H1 (cell line): Measurements from ENCODE around the gene CCDC183. TPM values are rescaled to one million over a fixed set of nuclear protein-coding genes. Genes with fewer than 3 reads are reported as not detected.
A peak's percentile ranks its signal among the peaks of the same experiment; 100 is the strongest.

Experiments
- CTCF ChIA-PET: fragments of 300-600 bp; sonication (Branson Sonifier 250); formaldehyde crosslinking; loops from one replicate; lab custom pipeline; 2021; ENCODE audit not compliant: partially characterized antibody; lab: Charles Lee
- POLR2A ChIA-PET: fragments of 300-600 bp; sonication (Branson Sonifier 250); formaldehyde crosslinking; loops from one replicate; lab custom pipeline; 2021; ENCODE audit warnings: inconsistent platforms; ENCODE audit not compliant: partially characterized antibody; lab: Charles Lee
- DNase-seq, 2 experiments: peaks; one replicate each; pipeline versions ENCODE4 v3.0.0 to v3.0.0-alpha.2; 2010 to 2022; ENCODE audit warnings: low spot score in 2 of 2, low read depth in 1 of 2, mixed read lengths in 1 of 2
- FAIRE-seq: peaks from 2 replicates; lab custom pipeline; 2011; peaks lifted over from hg19 to GRCh38; lab: Jason Lieb, UNC
- H2AFZ ChIP-seq: 2 replicates; pipeline ENCODE4 v1.8.1; 2012; ENCODE audit warnings: low read length, inconsistent platforms
- H2AK5ac ChIP-seq: 2 replicates; pipeline ENCODE4 v1.6.1; 2013; ENCODE audit warnings: low read depth, low read length
- H2BK120ac ChIP-seq: replicated peaks from 2 replicates; pipeline ENCODE3; 2013; ENCODE audit warnings: low read depth, low read length, inconsistent platforms
- H2BK12ac ChIP-seq: 2 replicates; pipeline ENCODE4 v1.6.1; 2013; ENCODE audit warnings: low read depth, low read length
- H2BK15ac ChIP-seq: 2 replicates; pipeline ENCODE4 v1.6.1; 2013; ENCODE audit warnings: low read length
- H2BK20ac ChIP-seq: 2 replicates; pipeline ENCODE4 v1.6.1; 2013; ENCODE audit warnings: low read length
- H2BK5ac ChIP-seq: 2 replicates; pipeline ENCODE4 v1.6.1; 2013; ENCODE audit warnings: low read depth, low read length
- H3K14ac ChIP-seq: 2 replicates; pipeline ENCODE4 v1.6.1; 2013; ENCODE audit warnings: inconsistent platforms; ENCODE audit not compliant: insufficient read length
- H3K18ac ChIP-seq: 2 replicates; pipeline ENCODE4 v1.6.1; 2013; ENCODE audit warnings: low read length; ENCODE audit errors: extremely low read depth
- H3K23ac ChIP-seq: 2 replicates; pipeline ENCODE4 v1.6.1; 2013; ENCODE audit warnings: inconsistent platforms; ENCODE audit not compliant: insufficient read length
- H3K23me2 ChIP-seq: 2 replicates; pipeline ENCODE4 v1.6.1; 2013; ENCODE audit warnings: low read depth, low read length
- H3K27ac ChIP-seq: 2 replicates; pipeline ENCODE4 v1.6.1; 2011; ENCODE audit warnings: low read depth, low read length, inconsistent platforms
- H3K27me3 ChIP-seq, 4 experiments: replicated peaks in 1 of 4; 1 replicate in 1 of 4; 2 replicates in 3 of 4; pipeline versions ENCODE4 v1.6.1 to v1.8.1; 2011 to 2013; ENCODE audit warnings: low read length in 3 of 4, mild to moderate bottlenecking in 3 of 4, inconsistent platforms in 2 of 4, mixed read lengths in 2 of 4, moderate library complexity in 1 of 4; ENCODE audit not compliant: control insufficient read depth in 3 of 4, insufficient read depth in 3 of 4; ENCODE audit errors: extremely low read depth in 1 of 4
- H3K36me3 ChIP-seq, 4 experiments: 2 replicates each; pipeline versions ENCODE4 v1.6.1 to v1.8.1; 2011 to 2013; ENCODE audit warnings: mild to moderate bottlenecking in 4 of 4, low read length in 3 of 4, moderate library complexity in 2 of 4, control low read depth in 1 of 4, inconsistent platforms in 1 of 4; ENCODE audit not compliant: insufficient read depth in 4 of 4, control insufficient read depth in 2 of 4
- H3K4ac ChIP-seq: replicated peaks from 2 replicates; pipeline ENCODE3; 2013; ENCODE audit warnings: low read length, low read depth, mixed read lengths, inconsistent platforms; ENCODE audit not compliant: insufficient read length
- H3K4me1 ChIP-seq, 4 experiments: replicated peaks in 1 of 4; 1 replicate in 1 of 4; 2 replicates in 3 of 4; pipeline versions ENCODE4 v1.6.1 to v1.8.1; 2011 to 2013; ENCODE audit warnings: low read length in 3 of 4, inconsistent platforms in 2 of 4, mixed read lengths in 1 of 4; ENCODE audit not compliant: insufficient read depth in 4 of 4, control insufficient read depth in 3 of 4
- H3K4me2 ChIP-seq, 2 experiments: 2 replicates each; pipeline versions ENCODE4 v1.6.1 to v1.8.1; 2011 to 2013; ENCODE audit warnings: low read depth in 2 of 2, low read length in 2 of 2, control low read depth in 1 of 2, inconsistent platforms in 1 of 2, mild to moderate bottlenecking in 1 of 2; ENCODE audit not compliant: insufficient read depth in 1 of 2
- H3K4me3 ChIP-seq, 4 experiments: fragments of 200-600, 300-600 bp in 1 of 4; sonication (generic), shearing (Covaris generic), sonication (Bioruptor Twin) in 1 of 4; 2 replicates each; pipeline versions ENCODE4 v1.5.1 to v1.8.1; 2011 to 2016; ENCODE audit warnings: low read length in 4 of 4, low read depth in 3 of 4, control low read depth in 2 of 4, inconsistent platforms in 2 of 4, mild to moderate bottlenecking in 2 of 4, mixed read lengths in 1 of 4, moderate library complexity in 1 of 4; ENCODE audit not compliant: insufficient read depth in 2 of 4; ENCODE audit errors: extremely low read depth in 1 of 4
- H3K56ac ChIP-seq: replicated peaks from 2 replicates; pipeline ENCODE3; 2013; ENCODE audit warnings: low read depth, mild to moderate bottlenecking, mixed read lengths, low read length, inconsistent platforms; ENCODE audit not compliant: insufficient read length
- H3K79me1 ChIP-seq: 2 replicates; pipeline ENCODE4 v1.6.1; 2013; ENCODE audit warnings: low read depth, low read length, control low read depth
- H3K79me2 ChIP-seq, 2 experiments: 2 replicates each; pipeline versions ENCODE4 v1.6.1 to v1.8.1; 2012 to 2013; ENCODE audit warnings: low read length in 2 of 2, mild to moderate bottlenecking in 2 of 2, inconsistent platforms in 1 of 2; ENCODE audit not compliant: insufficient read depth in 2 of 2, control insufficient read depth in 1 of 2
- H3K9ac ChIP-seq, 4 experiments: replicated peaks in 1 of 4; 1 replicate in 1 of 4; 2 replicates in 3 of 4; pipeline versions ENCODE4 v1.6.1 to v1.8.1; 2011 to 2013; ENCODE audit warnings: low read depth in 3 of 4, low read length in 3 of 4, control low read depth in 2 of 4, mild to moderate bottlenecking in 2 of 4, moderate library complexity in 2 of 4, inconsistent platforms in 1 of 4; ENCODE audit errors: extremely low read depth in 1 of 4
- H3K9me3 ChIP-seq, 2 experiments: 2 replicates each; pipeline versions ENCODE4 v1.6.1 to v1.8.1; 2012 to 2013; ENCODE audit warnings: mild to moderate bottlenecking in 2 of 2, moderate library complexity in 2 of 2, control low read depth in 1 of 2, inconsistent platforms in 1 of 2, low read depth in 1 of 2, low read length in 1 of 2, mixed read lengths in 1 of 2; ENCODE audit not compliant: insufficient read depth in 2 of 2
- H4K20me1 ChIP-seq, 2 experiments: replicated peaks in 1 of 2; 2 replicates each; pipeline versions ENCODE3 to v1.8.1; 2011 to 2013; ENCODE audit warnings: inconsistent platforms in 2 of 2, low read length in 2 of 2, mild to moderate bottlenecking in 1 of 2; ENCODE audit not compliant: insufficient read depth in 2 of 2, control insufficient read depth in 1 of 2
- H4K5ac ChIP-seq: 2 replicates; pipeline ENCODE4 v1.6.1; 2013; ENCODE audit warnings: low read length, low read depth, mixed read lengths, inconsistent platforms; ENCODE audit not compliant: insufficient read length
- H4K8ac ChIP-seq: 2 replicates; pipeline ENCODE4 v1.8.0; 2013; ENCODE audit warnings: mild to moderate bottlenecking, moderate library complexity, low read length, inconsistent platforms; ENCODE audit not compliant: insufficient read depth; ENCODE audit errors: extremely low read depth
- H4K91ac ChIP-seq: replicated peaks from 2 replicates; pipeline ENCODE3; 2013; ENCODE audit warnings: low read length, mixed read lengths, inconsistent platforms; ENCODE audit not compliant: insufficient read length
- ASH2L ChIP-seq: fragments of 200-600, 300-600 bp; sonication (generic); IDR thresholded peaks from one replicate; pipeline ENCODE4 v1.7.1; 2017; ENCODE audit warnings: low read length
- CHD2 ChIP-seq: IDR thresholded peaks from 2 replicates; pipeline ENCODE4 v1.6.1; 2012; ENCODE audit warnings: low read length, improper control_type of control experiment
- E2F6 ChIP-seq: IDR thresholded peaks from 2 replicates; pipeline ENCODE4 v1.6.1; 2012; ENCODE audit warnings: inconsistent platforms
- EP300 ChIP-seq, 2 experiments: IDR thresholded peaks; 1 replicate in 1 of 2; 2 replicates in 1 of 2; pipeline ENCODE4 v1.6.1; 2011 to 2012; ENCODE audit warnings: low read depth in 2 of 2, low read length in 2 of 2, mild to moderate bottlenecking in 2 of 2, borderline replicate concordance in 1 of 2, inconsistent platforms in 1 of 2, moderate library complexity in 1 of 2
- RAD21 ChIP-seq, 2 experiments: IDR thresholded peaks in 1 of 2; conservative IDR thresholded peaks in 1 of 2; 2 replicates each; pipeline ENCODE4 v1.6.1; 2011; ENCODE audit warnings: low read depth in 2 of 2, low read length in 2 of 2, improper control_type of control experiment in 1 of 2, inconsistent platforms in 1 of 2, mild to moderate bottlenecking in 1 of 2, moderate library complexity in 1 of 2
- RBBP5 ChIP-seq: IDR thresholded peaks from 2 replicates; pipeline ENCODE4 v1.7.1; 2012; ENCODE audit warnings: low read depth, mild to moderate bottlenecking, inconsistent platforms, low read length, moderate library complexity, borderline replicate concordance
- RNF2 ChIP-seq: fragments of 200-900, 300-1000 bp; sonication (generic); IDR thresholded peaks from 2 replicates; pipeline ENCODE4 v1.7.1; 2016; ENCODE audit warnings: borderline replicate concordance, low read depth, mild to moderate bottlenecking, antibody characterized with exemption, low read length; ENCODE audit not compliant: poor library complexity, severe bottlenecking; ENCODE audit errors: missing control alignments
- SP4 ChIP-seq: IDR thresholded peaks from 2 replicates; pipeline ENCODE4 v1.6.1; 2012; ENCODE audit warnings: low read length, inconsistent platforms
- TAF7 ChIP-seq: optimal IDR thresholded peaks from 2 replicates; pipeline ENCODE3; 2011; ENCODE audit warnings: low read depth, mild to moderate bottlenecking, inconsistent platforms, low read length, moderate library complexity, borderline replicate concordance
- WGBS, 2 experiments: shearing (Covaris generic) in 1 of 2; methylation state at CpG; one replicate each; pipeline versions ENCODE4 v1.1.6 to v1.1.7; 2013 to 2015; ENCODE audit warnings: low lambda C conversion rate in 2 of 2, mixed read lengths in 2 of 2, inconsistent platforms in 1 of 2, low coverage in 1 of 2, missing lambda C conversion rate in 1 of 2; ENCODE audit not compliant: insufficient replicate concordance in 2 of 2, insufficient coverage in 1 of 2, insufficient read length in 1 of 2; ENCODE audit errors: extremely low coverage in 1 of 2, missing lambda C conversion rate in 1 of 2; 5-methylcytosine and 5-hydroxymethylcytosine counted together
- polyA plus RNA-seq, 7 experiments: library from polyadenylated mRNA; depleted of rRNA in 3 of 7; stranded (reverse) in 5 of 7; unstranded in 2 of 7; fragments of >200 nt in 5 of 7; fragments of 200-250 nt in 2 of 7; gene quantifications; 1 replicate in 5 of 7; 2 replicates in 1 of 7; 4 replicates in 1 of 7; pipeline versions ENCODE4 v1.2.1 to v1.2.3, GENCODE V29; 2011 to 2013; ENCODE audit warnings: missing spikeins in 2 of 7, mixed read lengths in 2 of 7
- total RNA-seq: library from RNA; stranded (reverse); fragmentation: NEBNext Ultra II Directional; extraction: Animal tissue kit (Norgen Biotek cat#: 25700); gene quantifications from 2 replicates; pipeline ENCODE4 v1.2.1, GENCODE V29; 2021

CCDC183 gene
- total and polyA plus RNA-seq, 2 of the 8 experiments (the other 6 are each of a cell fraction or from before 2014, with no cell fraction given): 0.51 to 1.6 TPM

GRCh38 chr9:136823136-136824046 is 27.3 kb downstream of the CCDC183 start:
- Histone ChIP-seq H3K27ac (no peak overlapping the region), H3K4me2 (no peak overlapping the region), H2BK20ac (no peak overlapping the region), H2BK12ac (no peak overlapping the region), H3K14ac (no peak overlapping the region), H3K27me3 (0 out of 7 replicates have a peak, but pooled peaks cover 0 to 2% (median 0%) of the 10 kb centered on the region in 4 experiments), H3K9ac (no peak overlapping the region), H2AFZ (no peak overlapping the region), H3K18ac (no peak overlapping the region), H4K5ac (no peak overlapping the region), H4K8ac (peak overlapping the region; percentile 0; the same call in 1 of the 2 replicates), H3K4ac (no peak overlapping the region), H4K91ac (no peak overlapping the region), H3K56ac (no peak overlapping the region), H4K20me1 (peaks cover 21 to 43% of the 10 kb centered on the region in 2 experiments), H3K4me3 (no peak overlapping the region), H3K79me1 (peaks cover 12% of the 10 kb centered on the region), H3K23ac (no peak overlapping the region), H2AK5ac (no peak overlapping the region), H3K23me2 (peaks cover 7% of the 10 kb centered on the region), H2BK120ac (no peak overlapping the region), H3K9me3 (no peaks in the 10 kb centered on the region), H2BK5ac (no peak overlapping the region), H3K79me2 (peaks cover 0 to 11% of the 10 kb centered on the region in 2 experiments; a peak in 2 of 4 replicates), H2BK15ac (no peak overlapping the region), H3K36me3 (peaks cover 8 to 23% (median 17%) of the 10 kb centered on the region in 4 experiments; a peak in 7 of 8 replicates), H3K4me1 (peaks cover 0 to 11% (median 5%) of the 10 kb centered on the region in 4 experiments; a peak in 4 of 7 replicates)
- FAIRE-seq (no peak), DNase-seq (no peak)
- ChIA-PET CTCF (interaction anchor here (0.6 to 17.4 kb wide), 10 partner anchors 12 to 411 kb away, joined by 3 to 131 read pairs (median 4); partner anchors contain the start of gene AJM1), POLR2A (interaction anchor here (1.5 to 10.8 kb wide), 5 partner anchors 10 to 24 kb away, joined by 5 to 96 read pairs (median 21); partner anchors contain the start of genes AJM1 and RABL6)
- 92% methylated on average over 28 of the region's 30 CpGs; no CpG with 5 or more reads in 1 of the 2 experiments for WGBS, 2 experiments
- TF ChIP-seq CHD2 (no peak), TAF7 (no peak), ASH2L (no peak), SP4 (no peak), RAD21 (IDR thresholded peaks at IDR 0.05 in 1 of 2, conservative IDR thresholded peaks at IDR 0.05 in 1 of 2; ENCODE audit: low read depth in 2 of 2, low read length in 2 of 2) (no peak), E2F6 (no peak), RBBP5 (no peak), EP300 (IDR thresholded peaks at IDR 0.05; ENCODE audit: borderline replicate concordance in 1 of 2, low read depth in 2 of 2, low read length in 2 of 2) (no peak), RNF2 (no peak)
